Myocyte (in vitro differentiated cells): ENCODE results near the gene NASP. TPM values are rescaled to one million over a fixed set of nuclear protein-coding genes. Genes with fewer than 3 reads are reported as not detected.

Source experiments
- DNase-seq: peaks from one replicate; pipeline ENCODE4 v3.0.0-alpha.2; 2012; ENCODE audit warnings: low read depth
- polyA plus RNA-seq: library from polyadenylated mRNA; unstranded; fragments of >200 nt; gene quantifications from one replicate; pipeline ENCODE4 v1.2.1, GENCODE V29; 2012; ENCODE audit warnings: missing spikeins
- total RNA-seq: library from RNA; depleted of rRNA; stranded (reverse); fragments of >200 nt; gene quantifications from 2 replicates; pipeline ENCODE4 v1.2.3, GENCODE V29; 2014

The NASP gene
- 30.8 and 32.6 TPM in 2 replicates for total RNA-seq
- polyA plus RNA-seq: 31.1 TPM

GRCh38 chr1:45583666-45584350 is at the start of gene NASP:
TSS of gene NASP (plus strand) at chr1:45584041. CDS start at chr1:45584147, 106 bp downstream.
- DNase-seq: peak; percentile 89

- no peak for DNase-seq
Observed at GRCh38 chr1:45535988-45536766, 47.7 kb upstream of the NASP start.

GRCh38 chr1:45536886-45537285 is 47.0 kb upstream of the NASP start:
- DNase-seq: no peak

GRCh38 chr1:45541193-45541592 is 42.6 kb upstream of the NASP start:
- no peak for DNase-seq

- no peak for DNase-seq
Observed at GRCh38 chr1:45542591-45542990, 41.2 kb upstream of the NASP start.

- no peak for DNase-seq
Observed at GRCh38 chr1:45543581-45544417, 40.0 kb upstream of the NASP start.

- DNase-seq: no peak
Observed at GRCh38 chr1:45544530-45544929, 39.3 kb upstream of the NASP start.

- no peak for DNase-seq
Observed at GRCh38 chr1:45545019-45545493, 38.8 kb upstream of the NASP start.

- DNase-seq: peak; percentile 67
Observed at GRCh38 chr1:45545553-45546310, 38.1 kb upstream of the NASP start.

GRCh38 chr1:45550401-45551351 is 33.2 kb upstream of the NASP start, which contains the start of gene AKR1A1:
TSS of gene AKR1A1 (plus strand) at chr1:45550826. CDS start at chr1:45561795, 10,969 bp downstream.
- peak; percentile 90 for DNase-seq

GRCh38 chr1:45551684-45552083 is 32.2 kb upstream of the NASP start:
- DNase-seq: no peak

GRCh38 chr1:45552331-45552730 is 31.5 kb upstream of the NASP start:
- no peak for DNase-seq

- DNase-seq: no peak
Observed at GRCh38 chr1:45554198-45554597, 29.6 kb upstream of the NASP start.

- DNase-seq: peak; percentile 54
Observed at GRCh38 chr1:45557422-45557944, 26.4 kb upstream of the NASP start.

GRCh38 chr1:45563843-45564242 is 20.0 kb upstream of the NASP start:
- DNase-seq: no peak

GRCh38 chr1:45566722-45567121 is 17.1 kb upstream of the NASP start:
- no peak for DNase-seq

- DNase-seq: no peak
Observed at GRCh38 chr1:45567911-45568310, 15.9 kb upstream of the NASP start.

- no peak for DNase-seq
Observed at GRCh38 chr1:45568421-45568820, 15.4 kb upstream of the NASP start.

GRCh38 chr1:45569571-45569961 is 14.3 kb upstream of the NASP start:
- no peak for DNase-seq
